ENCODE results near the gene CRISPLD2. TPM values are rescaled to one million over a fixed set of nuclear protein-coding genes. Genes with fewer than 3 reads are reported as not detected.

Gene CRISPLD2
- total RNA-seq, 5 donors from 2014 or later (not counting 1 experiment from before 2014, with no cell fraction given), result 0.76 to 2.8 (median 1.8) TPM

- Mint-ChIP-seq H3K27ac (no peak overlapping the region), H3K27me3 (peaks cover 0 to 4% of the 10 kb centered on the region in 2 donors), H3K4me3 (no peak overlapping the region), H3K4me1 (peaks cover 0 to 3% (median 0%) of the 10 kb centered on the region in 3 donors), H3K36me3 (no peaks in the 10 kb centered on the region), H3K9me3 (no peaks in the 10 kb centered on the region)
- DNase-seq (no peak), ATAC-seq (replicated peaks in 1 of 4) (no peak)
- H3K36me3 ChIP-seq (ENCODE audit: control insufficient read depth in 2 of 2, extremely low read depth in 1 of 2, insufficient read depth in 1 of 2, low read length in 1 of 2), result no peaks in the 10 kb centered on the region
- CTCF ChIA-PET, result interaction anchor here in 1 of 2 donors (0.7 to 2.1 kb wide), 2 partner anchors 19 to 47 kb away, joined by 4 to 6 read pairs; no protein-coding TSS in a partner anchor
- POLR2A ChIA-PET, result no interaction called here
- 80% methylated on average over 22 of the region's 23 CpGs for WGBS (ENCODE audit: insufficient coverage)
- peaks cover 0 to 19% of the 10 kb centered on the region in 2 experiments for H3K27me3 ChIP-seq (replicated peaks in 1 of 2; ENCODE audit: control insufficient read depth in 2 of 2, extremely low read depth in 1 of 2, insufficient read depth in 2 of 2, low read length in 1 of 2)
- no peak overlapping the region for H3K4me3 ChIP-seq (ENCODE audit: control insufficient read depth in 1 of 2, extremely low read depth in 1 of 2, low read length in 1 of 2)
- H3K4me1 ChIP-seq (ENCODE audit: control insufficient read depth in 1 of 2, extremely low read depth in 1 of 2, insufficient read depth in 2 of 2, low read length in 2 of 2), result no peaks in the 10 kb centered on the region
- no peak overlapping the region for H3K27ac ChIP-seq (ENCODE audit: low read length)
- no peaks in the 10 kb centered on the region for H3K9me3 ChIP-seq
Measured at GRCh38 chr16:84924331-84925091, 104.7 kb downstream of the CRISPLD2 start.

- CTCF ChIA-PET, result interaction anchor here (0.6 to 2.1 kb wide), 4 partner anchors 20 to 897 kb away, joined by 3 to 6 read pairs (median 4); no protein-coding TSS in a partner anchor
- no peaks in the 10 kb centered on the region for H3K9me3 ChIP-seq
- H3K4me1 ChIP-seq (ENCODE audit: control insufficient read depth in 1 of 2, extremely low read depth in 1 of 2, insufficient read depth in 2 of 2, low read length in 2 of 2), result no peaks in the 10 kb centered on the region
- peaks cover 0 to 4% of the 10 kb centered on the region in 2 donors for H3K27me3 Mint-ChIP-seq
- H3K36me3 Mint-ChIP-seq, result no peaks in the 10 kb centered on the region
- no peaks in the 10 kb centered on the region for H3K9me3 Mint-ChIP-seq
- peak in 3 of 4 experiments; percentile 45 to 66 (median 50) for ATAC-seq (replicated peaks in 1 of 4)
- POLR2A ChIA-PET, result no interaction called here
- peak in 34 of 35 experiments; percentile 12 to 76 (median 54) for DNase-seq
- no peaks in the 10 kb centered on the region for H3K36me3 ChIP-seq (ENCODE audit: control insufficient read depth in 2 of 2, extremely low read depth in 1 of 2, insufficient read depth in 1 of 2, low read length in 1 of 2)
- H3K4me3 ChIP-seq (ENCODE audit: control insufficient read depth in 1 of 2, extremely low read depth in 1 of 2, low read length in 1 of 2), result no peak overlapping the region
- H3K27ac ChIP-seq (ENCODE audit: low read length), result no peak overlapping the region
- peaks cover 0 to 15% of the 10 kb centered on the region in 2 experiments for H3K27me3 ChIP-seq (replicated peaks in 1 of 2; ENCODE audit: control insufficient read depth in 2 of 2, extremely low read depth in 1 of 2, insufficient read depth in 2 of 2, low read length in 1 of 2)
- H3K27ac Mint-ChIP-seq, result no peak overlapping the region
- H3K4me3 Mint-ChIP-seq, result no peak overlapping the region
- 55% methylated on average over 10 of the region's 11 CpGs for WGBS (ENCODE audit: insufficient coverage)
- peaks cover 0 to 5% (median 0%) of the 10 kb centered on the region in 3 donors for H3K4me1 Mint-ChIP-seq
Measured at GRCh38 chr16:84925092-84925772, 105.4 kb downstream of the CRISPLD2 start.

- ATAC-seq (replicated peaks in 1 of 4) (no peak), DNase-seq (no peak)
- Histone ChIP-seq H3K4me1 (ENCODE audit: control insufficient read depth in 1 of 2, extremely low read depth in 1 of 2, insufficient read depth in 2 of 2, low read length in 2 of 2) (no peaks in the 10 kb centered on the region), H3K27me3 (replicated peaks in 1 of 2; ENCODE audit: control insufficient read depth in 2 of 2, extremely low read depth in 1 of 2, insufficient read depth in 2 of 2, low read length in 1 of 2) (peaks cover 0 to 12% of the 10 kb centered on the region in 2 experiments), H3K4me3 (ENCODE audit: control insufficient read depth in 1 of 2, extremely low read depth in 1 of 2, low read length in 1 of 2) (no peak overlapping the region), H3K36me3 (ENCODE audit: control insufficient read depth in 2 of 2, extremely low read depth in 1 of 2, insufficient read depth in 1 of 2, low read length in 1 of 2) (no peaks in the 10 kb centered on the region), H3K9me3 (no peaks in the 10 kb centered on the region), H3K27ac (ENCODE audit: low read length) (no peak overlapping the region)
- H3K27me3 Mint-ChIP-seq, result peaks cover 0 to under 1% of the 10 kb centered on the region in 2 donors
- H3K4me3 Mint-ChIP-seq, result no peak overlapping the region
- H3K27ac Mint-ChIP-seq, result no peak overlapping the region
- H3K4me1 Mint-ChIP-seq, result peaks cover 0 to 5% (median 0%) of the 10 kb centered on the region in 3 donors
- ChIA-PET CTCF (interaction anchor here (0.5 to 2.1 kb wide), 4 partner anchors 13 to 898 kb away, joined by 3 to 6 read pairs (median 5); no protein-coding TSS in a partner anchor), POLR2A (no interaction called here)
- H3K36me3 Mint-ChIP-seq, result no peaks in the 10 kb centered on the region
- no peaks in the 10 kb centered on the region for H3K9me3 Mint-ChIP-seq
- WGBS (ENCODE audit: insufficient coverage), result 91% methylated on average over 15 of the region's 19 CpGs
Measured at GRCh38 chr16:84925773-84926372, 106.1 kb downstream of the CRISPLD2 start.

GRCh38 chr16:84926462-84926861 lies 106.7 kb downstream of the CRISPLD2 start:
- no peak overlapping the region for H3K27ac ChIP-seq (ENCODE audit: low read length)
- H3K27ac Mint-ChIP-seq, result no peak overlapping the region

GRCh38 chr16:84927621-84928591 lies 108.1 kb downstream of the CRISPLD2 start:
- H3K4me3 Mint-ChIP-seq, result no peak overlapping the region
- Histone ChIP-seq H3K4me1 (ENCODE audit: control insufficient read depth in 1 of 2, extremely low read depth in 1 of 2, insufficient read depth in 2 of 2, low read length in 2 of 2) (no peaks in the 10 kb centered on the region), H3K36me3 (ENCODE audit: control insufficient read depth in 2 of 2, extremely low read depth in 1 of 2, insufficient read depth in 1 of 2, low read length in 1 of 2) (no peaks in the 10 kb centered on the region), H3K4me3 (ENCODE audit: control insufficient read depth in 1 of 2, extremely low read depth in 1 of 2, low read length in 1 of 2) (no peak overlapping the region), H3K27me3 (replicated peaks in 1 of 2; ENCODE audit: control insufficient read depth in 2 of 2, extremely low read depth in 1 of 2, insufficient read depth in 2 of 2, low read length in 1 of 2) (peaks cover 0 to 12% of the 10 kb centered on the region in 2 experiments), H3K27ac (ENCODE audit: low read length) (no peak overlapping the region), H3K9me3 (no peaks in the 10 kb centered on the region)
- H3K27ac Mint-ChIP-seq, result no peak overlapping the region
- DNase-seq, result no peak
- ATAC-seq (replicated peaks in 1 of 4), result no peak
- WGBS (ENCODE audit: insufficient coverage), result 85% methylated on average over 26 of the region's 34 CpGs
- POLR2A ChIA-PET, result no interaction called here
- CTCF ChIA-PET, result interaction anchor here (0.5 to 0.6 kb wide), 4 partner anchors 24 to 842 kb away, joined by 3 to 7 read pairs (median 5); no protein-coding TSS in a partner anchor
- H3K4me1 Mint-ChIP-seq, result peaks cover 0 to 8% (median 0%) of the 10 kb centered on the region in 3 donors
- H3K27me3 Mint-ChIP-seq, result no peaks in the 10 kb centered on the region
- no peaks in the 10 kb centered on the region for H3K36me3 Mint-ChIP-seq
- no peaks in the 10 kb centered on the region for H3K9me3 Mint-ChIP-seq

More at GRCh38 chr16:84926462-84926861, 106.7 kb downstream of the CRISPLD2 start:
- H3K9me3 ChIP-seq, result no peaks in the 10 kb centered on the region
- WGBS (ENCODE audit: insufficient coverage), result 72% methylated on average over 3 of the region's 7 CpGs
- no peaks in the 10 kb centered on the region for H3K36me3 ChIP-seq (ENCODE audit: control insufficient read depth in 2 of 2, extremely low read depth in 1 of 2, insufficient read depth in 1 of 2, low read length in 1 of 2)
- no peaks in the 10 kb centered on the region for H3K27me3 Mint-ChIP-seq
- POLR2A ChIA-PET, result no interaction called here
- DNase-seq (no peak), ATAC-seq (replicated peaks in 1 of 4) (no peak)
- CTCF ChIA-PET, result interaction anchor here (0.5 to 2.1 kb wide), 5 partner anchors 14 to 397 kb away, joined by 3 to 6 read pairs (median 5); no protein-coding TSS in a partner anchor
- peaks cover 0 to 8% (median 0%) of the 10 kb centered on the region in 3 donors for H3K4me1 Mint-ChIP-seq
- H3K4me1 ChIP-seq (ENCODE audit: control insufficient read depth in 1 of 2, extremely low read depth in 1 of 2, insufficient read depth in 2 of 2, low read length in 2 of 2), result no peaks in the 10 kb centered on the region
- H3K9me3 Mint-ChIP-seq, result no peaks in the 10 kb centered on the region
- no peaks in the 10 kb centered on the region for H3K36me3 Mint-ChIP-seq
- H3K4me3 Mint-ChIP-seq, result no peak overlapping the region
- no peak overlapping the region for H3K4me3 ChIP-seq (ENCODE audit: control insufficient read depth in 1 of 2, extremely low read depth in 1 of 2, low read length in 1 of 2)
- H3K27me3 ChIP-seq (replicated peaks in 1 of 2; ENCODE audit: control insufficient read depth in 2 of 2, extremely low read depth in 1 of 2, insufficient read depth in 2 of 2, low read length in 1 of 2), result peaks cover 0 to 12% of the 10 kb centered on the region in 2 experiments
